Breast epithelium (tissue), 4 donors: Measurements from ENCODE around the gene DND1. TPM values are rescaled to one million over a fixed set of nuclear protein-coding genes. Genes with fewer than 3 reads are reported as not detected.

Experiments used
- DNase-seq, 2 donors: peaks; one replicate each; pipeline ENCODE4 v3.0.0-alpha.2; 2019; ENCODE audit warnings: low spot score in 2 of 2
- H3K27ac ChIP-seq, 2 donors: fragments of 200-600 bp; sonication (generic) in 1 of 2; one replicate each; pipeline ENCODE4 v1.5.1; 2016 to 2019; ENCODE audit warnings: mild to moderate bottlenecking in 1 of 2
- H3K27me3 ChIP-seq, 2 donors: fragments of 200-600 bp; sonication (generic) in 1 of 2; one replicate each; pipeline versions ENCODE4 v1.5.1 to v1.6.0; 2017 to 2019; ENCODE audit warnings: control low read depth in 1 of 2, mild to moderate bottlenecking in 1 of 2
- H3K36me3 ChIP-seq: fragments of 200-600 bp; one replicate; pipeline ENCODE4 v1.5.1; 2019
- H3K4me1 ChIP-seq, 2 donors: fragments of 200-600 bp; sonication (generic); one replicate each; pipeline ENCODE4 v1.5.1; 2016 to 2019; ENCODE audit warnings: control low read depth in 1 of 2
- H3K4me3 ChIP-seq, 3 donors: fragments of 200-600 bp; sonication (generic); 1 replicate in 2 of 3; 2 replicates in 1 of 3; pipeline ENCODE4 v1.5.1; 2016 to 2019; ENCODE audit warnings: mild to moderate bottlenecking in 3 of 3, moderate library complexity in 2 of 3
- H3K9me3 ChIP-seq, 2 donors: fragments of 200-600 bp; sonication (generic) in 1 of 2; one replicate each; pipeline ENCODE4 v1.5.1; 2016 to 2019; ENCODE audit warnings: control low read depth in 1 of 2
- CTCF ChIP-seq, 3 donors: fragments of 450-650 bp; IDR thresholded peaks; one replicate each; pipeline ENCODE4 v1.5.1; 2016 to 2017; ENCODE audit warnings: antibody characterized with exemption in 3 of 3, mild to moderate bottlenecking in 3 of 3, moderate library complexity in 3 of 3
- POLR2A ChIP-seq: fragments of 450-650 bp; IDR thresholded peaks from one replicate; pipeline ENCODE4 v1.6.1; 2016; ENCODE audit warnings: antibody characterized with exemption, mild to moderate bottlenecking, moderate library complexity
- POLR2AphosphoS5 ChIP-seq, 3 donors: sonication (generic); formaldehyde crosslinking; IDR thresholded peaks; one replicate each; pipeline ENCODE4 v1.6.1; 2017; ENCODE audit warnings: antibody characterized with exemption in 3 of 3
- intact Hi-C: fragments of 100-400 bp; cut with DNase I; formaldehyde crosslinking; loops from one replicate; pipeline ENCODE4 v1.15.1; 2023; ENCODE audit warnings: low total_unique reads
- total RNA-seq, 3 donors: library from RNA; depleted of rRNA; stranded (reverse); fragments of >200 nt; gene quantifications; one replicate each; pipeline ENCODE4 v1.1.0, GENCODE V29; 2016

The DND1 gene
- total RNA-seq, 3 donors from 2014 or later: 0.88 to 2.6 (median 1.4) TPM

- no peak for DNase-seq
- Histone ChIP-seq H3K27me3 (no peaks in the 10 kb centered on the region), H3K27ac (no peak overlapping the region), H3K4me3 (no peak overlapping the region), H3K4me1 (peaks cover 6 to 10% of the 10 kb centered on the region in 2 donors), H3K9me3 (no peaks in the 10 kb centered on the region), H3K36me3 (no peaks in the 10 kb centered on the region)
- intact Hi-C loops: loop anchor here (5.0 kb wide), 1 partner anchor 80 kb away; the partner anchor contains the start of gene SRA1
- no peak for TF ChIP-seq POLR2AphosphoS5 (IDR thresholded peaks at IDR 0.05)
- TF ChIP-seq POLR2A: no peak
- TF ChIP-seq CTCF (IDR thresholded peaks at IDR 0.05): no peak
These were observed 35.8 kb downstream of the DND1 start for GRCh38 chr5:140637371-140638100.

- H3K27me3 ChIP-seq: no peaks in the 10 kb centered on the region
- H3K4me1 ChIP-seq: peaks cover 0 to 6% of the 10 kb centered on the region in 2 donors
- no peaks in the 10 kb centered on the region for H3K36me3 ChIP-seq
- no peak for TF ChIP-seq POLR2A
- TF ChIP-seq CTCF (IDR thresholded peaks at IDR 0.05): no peak
- no peak for TF ChIP-seq POLR2AphosphoS5 (IDR thresholded peaks at IDR 0.05)
- intact Hi-C loops: loop anchor here (5.0 kb wide), 1 partner anchor 78 kb away; the partner anchor contains the start of gene SRA1
- H3K27ac ChIP-seq: no peak overlapping the region
- DNase-seq: no peak
- no peak overlapping the region for H3K4me3 ChIP-seq
- H3K9me3 ChIP-seq: no peaks in the 10 kb centered on the region
These were observed 37.8 kb downstream of the DND1 start for GRCh38 chr5:140635291-140636257.

GRCh38 chr5:140634103-140634502, 39.3 kb downstream of the DND1 start:
- peaks cover 0 to 6% of the 10 kb centered on the region in 2 donors for H3K4me1 ChIP-seq
- DNase-seq: no peak
- H3K4me3 ChIP-seq: no peak overlapping the region
- no peaks in the 10 kb centered on the region for H3K27me3 ChIP-seq
- no peaks in the 10 kb centered on the region for H3K9me3 ChIP-seq
- peak overlapping the region in 1 of 2 donors; percentile 84 for H3K27ac ChIP-seq
- intact Hi-C loops: no loop called here
- no peak for TF ChIP-seq POLR2A
- no peak for TF ChIP-seq POLR2AphosphoS5 (IDR thresholded peaks at IDR 0.05)
- TF ChIP-seq CTCF (IDR thresholded peaks at IDR 0.05): no peak
- no peaks in the 10 kb centered on the region for H3K36me3 ChIP-seq

- peak overlapping the region; percentile 84 to 91 for H3K27ac ChIP-seq
- DNase-seq: no peak
- no peaks in the 10 kb centered on the region for H3K27me3 ChIP-seq
- no peak for TF ChIP-seq POLR2A
- no peak for TF ChIP-seq CTCF (IDR thresholded peaks at IDR 0.05)
- TF ChIP-seq POLR2AphosphoS5 (IDR thresholded peaks at IDR 0.05): no peak
- intact Hi-C loops: no loop called here
- peaks cover 0 to 6% of the 10 kb centered on the region in 2 donors for H3K4me1 ChIP-seq
- H3K9me3 ChIP-seq: no peaks in the 10 kb centered on the region
- H3K36me3 ChIP-seq: no peaks in the 10 kb centered on the region
- peak overlapping the region; percentile 53 to 86 (median 62) for H3K4me3 ChIP-seq
These were observed 39.9 kb downstream of the DND1 start for GRCh38 chr5:140633501-140633900.
